RWPE2 (cell line): Measurements from ENCODE around the gene GFRA4.
"Not testable (repeated sequence)": the region's sequence is repeated elsewhere in the genome, so short reads cannot be mapped to it uniquely, and the experiment has no call there.

Experiments used
- ATAC-seq: fragments of 200-7000 bp; cut with Tn5 transposase; 3 replicates; pipeline ENCODE4 v1.9.1; 2021; ENCODE audit warnings: low read depth
- DNase-seq: peaks from one replicate; pipeline ENCODE4 v3.0.0-alpha.2; 2020; ENCODE audit warnings: low spot score
- H3K27ac ChIP-seq: fragments of 450-650 bp; 2 replicates; pipeline ENCODE4 v1.5.1; 2017; ENCODE audit warnings: mild to moderate bottlenecking; ENCODE audit not compliant: poor library complexity, severe bottlenecking
- H3K27me3 ChIP-seq: fragments of 250-450 bp; sonication (Bioruptor Pico); 2 replicates; pipeline ENCODE4 v1.5.1; 2021; ENCODE audit warnings: mild to moderate bottlenecking, moderate library complexity; ENCODE audit not compliant: insufficient read depth, poor library complexity, severe bottlenecking
- H3K36me3 ChIP-seq: fragments of 250-450 bp; sonication (Bioruptor Pico); 2 replicates; pipeline ENCODE4 v1.5.1; 2020; ENCODE audit warnings: low read depth, mild to moderate bottlenecking, moderate library complexity
- H3K4me1 ChIP-seq: fragments of 250-450 bp; sonication (Bioruptor Pico); 2 replicates; pipeline ENCODE4 v1.5.1; 2021; ENCODE audit warnings: mild to moderate bottlenecking, moderate library complexity; ENCODE audit not compliant: insufficient read depth, poor library complexity, severe bottlenecking
- H3K4me3 ChIP-seq: fragments of 250-450 bp; sonication (Bioruptor Pico); 2 replicates; pipeline ENCODE4 v1.5.1; 2021; ENCODE audit warnings: mild to moderate bottlenecking, moderate library complexity; ENCODE audit not compliant: severe bottlenecking
- H3K9me3 ChIP-seq: fragments of 250-450 bp; sonication (Bioruptor Pico); 2 replicates; pipeline ENCODE4 v1.5.1; 2021; ENCODE audit warnings: mild to moderate bottlenecking, moderate library complexity; ENCODE audit not compliant: severe bottlenecking
- CTCF ChIP-seq: fragments of 450-650 bp; IDR thresholded peaks from one replicate; pipeline ENCODE4 v1.5.1; 2017; ENCODE audit warnings: mild to moderate bottlenecking, moderate library complexity; ENCODE audit not compliant: poor library complexity, severe bottlenecking

The GFRA4 gene

DNA sequence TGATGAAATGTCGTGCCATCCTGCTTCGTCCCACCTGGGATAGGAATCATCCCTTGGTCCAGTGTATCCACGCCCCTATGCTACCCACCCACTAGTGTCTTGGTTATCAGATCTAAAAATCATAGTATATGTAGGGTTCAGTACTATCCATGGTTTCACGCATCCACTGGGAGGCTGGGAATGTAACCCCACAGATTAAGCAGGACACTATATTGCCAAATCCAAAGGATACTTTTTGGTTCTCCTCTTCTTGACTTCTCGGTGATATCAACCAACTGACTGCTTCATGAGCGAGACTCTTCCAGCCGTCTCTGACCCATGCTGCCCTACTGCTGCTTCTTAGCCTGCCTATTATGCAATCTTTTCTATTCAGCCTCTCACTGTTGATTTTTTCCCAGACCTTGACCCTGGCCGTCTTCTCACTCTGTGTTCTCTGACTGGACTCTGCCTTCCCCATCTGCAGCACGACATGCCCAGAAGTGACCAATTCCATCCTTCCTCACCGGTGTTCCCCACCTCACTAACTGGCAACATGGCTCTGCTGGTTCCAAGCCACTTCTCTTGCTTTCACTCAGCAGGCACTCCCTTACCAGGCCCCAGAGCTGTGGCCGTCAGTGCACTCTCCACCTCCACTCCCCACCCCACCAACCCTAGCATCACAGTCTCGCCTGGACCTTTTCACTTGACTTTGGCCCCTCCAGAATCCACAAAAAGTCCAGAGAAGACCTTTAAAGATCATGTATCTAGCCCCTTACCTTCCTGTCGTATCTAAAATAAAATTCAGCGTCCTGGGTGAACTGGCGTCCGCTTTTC, 34.5 kb downstream of the GFRA4 start:
- no peak for TF ChIP-seq CTCF
- no peak for ATAC-seq
- DNase-seq = no peak
- Histone ChIP-seq H3K4me3 (no peak overlapping the region), H3K36me3 (peaks cover 3% of the 10 kb centered on the region; the same call in 1 of the 2 replicates), H3K4me1 (no peaks in the 10 kb centered on the region), H3K9me3 (no peaks in the 10 kb centered on the region), H3K27me3 (no peaks in the 10 kb centered on the region), H3K27ac (no peak overlapping the region)

DNA sequence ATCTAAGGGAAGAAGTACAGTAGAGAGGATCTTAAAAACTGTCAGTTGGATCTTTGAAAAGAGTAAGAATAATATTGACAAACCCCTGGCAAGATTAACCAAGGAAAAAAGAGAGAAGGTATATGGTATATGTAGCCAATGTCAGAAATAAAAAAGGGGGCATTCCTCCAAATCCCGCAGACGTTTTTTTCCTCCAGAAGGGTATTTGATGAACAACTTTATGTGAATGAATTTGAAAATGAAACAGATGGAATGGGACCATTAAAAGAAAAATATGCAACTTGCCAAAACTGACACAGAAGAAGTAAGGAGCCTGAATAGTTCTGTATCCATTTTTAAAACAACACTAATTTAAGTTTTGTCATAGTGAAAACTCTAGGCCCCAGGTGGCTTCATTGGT, 35.7 kb downstream of the GFRA4 start:
- Histone ChIP-seq H3K27ac (no peak overlapping the region), H3K4me3 (no peak overlapping the region), H3K36me3 (no peaks in the 10 kb centered on the region), H3K9me3 (no peaks in the 10 kb centered on the region), H3K4me1 (no peaks in the 10 kb centered on the region), H3K27me3 (no peaks in the 10 kb centered on the region)
- no peak for ATAC-seq
- no peak for DNase-seq
- no peak for TF ChIP-seq CTCF

- H3K4me3 ChIP-seq = no peak overlapping the region
- no peak for TF ChIP-seq CTCF
- DNase-seq = no peak
- H3K36me3 ChIP-seq = no peaks in the 10 kb centered on the region
- H3K27ac ChIP-seq = no peak overlapping the region
- no peak for ATAC-seq
- no peaks in the 10 kb centered on the region for H3K9me3 ChIP-seq
- H3K27me3 ChIP-seq = no peaks in the 10 kb centered on the region
- no peaks in the 10 kb centered on the region for H3K4me1 ChIP-seq
Measured at GRCh38 chr20:3622406-3622805, 40.8 kb downstream of the GFRA4 start.

DNA sequence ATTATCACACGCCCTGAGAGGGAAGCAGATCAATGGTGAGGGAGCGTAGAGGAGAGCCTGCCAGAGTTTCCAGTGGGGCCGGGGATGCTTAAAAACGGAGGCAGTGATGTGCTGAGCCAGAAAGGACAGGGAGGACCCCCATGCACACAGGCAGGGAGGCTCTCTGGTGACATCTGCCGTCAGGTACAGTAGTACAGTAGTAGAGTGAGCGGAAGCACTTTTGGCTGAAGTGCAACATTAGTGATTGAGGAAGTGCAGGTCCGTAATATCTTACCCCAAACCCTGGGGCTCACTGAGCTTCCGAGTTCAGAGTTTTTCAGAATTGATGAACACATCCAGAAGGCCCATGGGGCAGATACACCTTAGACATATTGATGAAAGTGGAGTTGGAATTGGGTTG, 42.1 kb downstream of the GFRA4 start:
- Histone ChIP-seq H3K9me3 (no peaks in the 10 kb centered on the region), H3K4me3 (no peak overlapping the region), H3K36me3 (no peaks in the 10 kb centered on the region), H3K27me3 (no peaks in the 10 kb centered on the region), H3K4me1 (no peaks in the 10 kb centered on the region), H3K27ac (no peak overlapping the region)
- no peak for DNase-seq
- TF ChIP-seq CTCF = no peak
- no peak for ATAC-seq

DNA sequence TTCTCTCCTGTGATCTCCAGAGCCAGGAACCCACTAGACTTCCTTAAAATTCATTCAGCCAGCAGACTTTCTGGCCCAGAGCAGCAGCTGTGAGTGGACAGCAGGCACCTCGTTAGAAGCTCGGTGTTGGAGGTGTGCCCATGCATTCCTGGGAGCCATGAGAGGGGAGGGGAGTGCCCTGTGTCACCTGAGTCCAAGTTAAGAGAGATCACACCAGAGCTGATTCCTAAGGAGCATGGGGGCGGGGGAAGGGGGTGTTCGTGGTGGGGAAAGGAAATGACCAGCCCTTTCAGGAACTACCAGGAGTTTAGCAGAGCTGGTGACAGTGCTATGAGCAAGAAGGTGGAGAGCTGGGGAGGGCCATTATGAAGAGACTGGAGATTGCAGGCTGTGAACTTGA, 46.9 kb downstream of the GFRA4 start:
- DNase-seq = no peak
- TF ChIP-seq CTCF = no peak
- no peaks in the 10 kb centered on the region for H3K27me3 ChIP-seq

DNA sequence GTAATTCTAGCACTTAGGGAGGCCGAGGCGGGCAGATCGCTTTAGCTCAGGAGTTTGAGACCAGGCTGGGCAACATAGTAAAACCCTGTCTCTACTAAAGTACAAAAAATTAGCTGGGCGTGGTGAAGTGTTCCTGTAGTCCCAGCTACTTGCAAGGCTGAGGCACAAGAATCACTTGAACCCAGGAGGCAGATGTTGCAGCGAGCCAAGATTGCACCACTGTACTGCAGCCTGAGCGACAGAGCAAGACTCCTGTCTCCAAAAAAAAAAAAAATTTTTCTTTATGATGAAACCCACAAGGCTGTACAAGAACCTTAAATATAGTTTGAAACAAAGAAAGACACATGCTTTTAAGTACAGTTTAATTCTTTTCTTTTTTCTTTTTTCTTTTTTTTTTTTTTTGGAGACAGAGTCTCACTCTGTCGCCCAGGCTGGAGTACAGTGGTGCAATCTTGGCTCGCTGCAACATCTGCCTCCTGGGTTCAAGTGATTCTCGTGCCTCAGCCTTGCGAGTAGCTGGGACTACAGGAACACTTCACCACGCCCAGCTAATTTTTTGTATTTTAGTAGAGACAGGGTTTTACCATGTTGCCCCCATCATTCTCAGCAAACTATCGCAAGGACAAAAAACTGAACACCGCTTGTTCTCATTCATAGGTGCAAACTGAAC, 47.9 kb downstream of the GFRA4 start:
- not testable (repeated sequence) for H3K9me3 ChIP-seq, H3K4me3 ChIP-seq, ATAC-seq, H3K27ac ChIP-seq, H3K4me1 ChIP-seq, DNase-seq, H3K36me3 ChIP-seq, H3K27me3 ChIP-seq

More for the DNA sequence above, 46.9 kb downstream of the GFRA4 start:
- H3K36me3 ChIP-seq = 0 out of 2 replicates have a peak, but pooled peaks cover 3% of the 10 kb centered on the region
- H3K4me3 ChIP-seq = no peak overlapping the region
- H3K4me1 ChIP-seq = peaks cover 6% of the 10 kb centered on the region
- ATAC-seq = no peak; the same call in 2 of the 3 replicates
- H3K9me3 ChIP-seq = no peaks in the 10 kb centered on the region
- no peak overlapping the region for H3K27ac ChIP-seq
